HepG2 (cell line): ENCODE measurements around the gene DOK4. TPM values are rescaled to one million over a fixed set of nuclear protein-coding genes. Genes with fewer than 3 reads are reported as not detected.

Experiments used
- ARNT ChIP-seq: fragments of 450-650 bp; IDR thresholded peaks from 2 replicates; pipeline ENCODE4 v1.6.1; 2017
- ATF3 ChIP-seq: sonication (generic); formaldehyde crosslinking; IDR thresholded peaks from 2 replicates; pipeline ENCODE4 v1.4.0; 2020; ENCODE audit warnings: missing genetic modification reagents
- E2F5 ChIP-seq: sonication (generic); formaldehyde crosslinking; conservative IDR thresholded peaks from 2 replicates; pipeline ENCODE4 v1.4.0; 2020; ENCODE audit warnings: missing genetic modification reagents
- ESRRA ChIP-seq: sonication (generic); formaldehyde crosslinking; IDR thresholded peaks from 2 replicates; pipeline ENCODE4 v1.5.1; 2020; ENCODE audit warnings: mild to moderate bottlenecking, low read depth, missing genetic modification reagents
- KDM4B ChIP-seq: sonication (generic); formaldehyde crosslinking; IDR thresholded peaks from 2 replicates; pipeline ENCODE4 v1.4.0; 2020; ENCODE audit warnings: missing genetic modification reagents
- NFYB ChIP-seq: sonication (generic); formaldehyde crosslinking; IDR thresholded peaks from 2 replicates; pipeline ENCODE4 v1.4.0; 2020; ENCODE audit warnings: missing genetic modification reagents
- NR2F2 ChIP-seq: IDR thresholded peaks from 2 replicates; pipeline ENCODE4 v1.6.1; 2012; ENCODE audit warnings: low read depth, inconsistent platforms, borderline replicate concordance
- PRDM10 ChIP-seq: sonication (generic); formaldehyde crosslinking; IDR thresholded peaks from 2 replicates; pipeline ENCODE4 v1.4.0; 2020; ENCODE audit warnings: low read depth, missing genetic modification reagents
- SIX4 ChIP-seq: sonication (generic); formaldehyde crosslinking; IDR thresholded peaks from 2 replicates; pipeline ENCODE4 v1.4.0; 2020; ENCODE audit warnings: missing genetic modification reagents
- SP140L ChIP-seq: sonication (generic); formaldehyde crosslinking; IDR thresholded peaks from 2 replicates; pipeline ENCODE4 v1.4.0; 2020; ENCODE audit warnings: missing genetic modification reagents, borderline replicate concordance
- SRY ChIP-seq: sonication (generic); formaldehyde crosslinking; IDR thresholded peaks from 2 replicates; pipeline ENCODE4 v1.8.0; 2022; ENCODE audit warnings: mild to moderate bottlenecking, missing genetic modification reagents
- THAP8 ChIP-seq: sonication (generic); formaldehyde crosslinking; IDR thresholded peaks from 2 replicates; pipeline ENCODE4 v1.5.1; 2020; ENCODE audit warnings: missing genetic modification reagents, mild to moderate bottlenecking, borderline replicate concordance
- TIGD3 ChIP-seq: sonication (generic); formaldehyde crosslinking; IDR thresholded peaks from 2 replicates; pipeline ENCODE4 v1.5.1; 2020; ENCODE audit warnings: mild to moderate bottlenecking, missing genetic modification reagents, borderline replicate concordance
- ZMAT5 ChIP-seq: sonication (generic); formaldehyde crosslinking; IDR thresholded peaks from 2 replicates; pipeline ENCODE4 v1.5.0; 2020; ENCODE audit warnings: mild to moderate bottlenecking, low read depth, missing genetic modification reagents, borderline replicate concordance
- ZNF224 ChIP-seq: sonication (generic); formaldehyde crosslinking; IDR thresholded peaks from 2 replicates; pipeline ENCODE4 v1.5.0; 2020; ENCODE audit warnings: mild to moderate bottlenecking, missing genetic modification reagents
- ZNF30 ChIP-seq: sonication (generic); formaldehyde crosslinking; IDR thresholded peaks from 2 replicates; pipeline ENCODE4 v1.5.0; 2020; ENCODE audit warnings: mild to moderate bottlenecking, missing genetic modification reagents
- ZNF33B ChIP-seq: sonication (generic); formaldehyde crosslinking; IDR thresholded peaks from 2 replicates; pipeline ENCODE4 v1.5.1; 2020; ENCODE audit warnings: mild to moderate bottlenecking, missing genetic modification reagents
- ZNF678 ChIP-seq: sonication (generic); formaldehyde crosslinking; IDR thresholded peaks from 2 replicates; pipeline ENCODE4 v1.4.0; 2020; ENCODE audit warnings: mild to moderate bottlenecking, missing genetic modification reagents
- ZNF850 ChIP-seq: sonication (generic); formaldehyde crosslinking; conservative IDR thresholded peaks from 2 replicates; pipeline ENCODE4 v1.9.0; 2021; ENCODE audit warnings: mild to moderate bottlenecking, missing genetic modification reagents
- ZXDC ChIP-seq: sonication (generic); formaldehyde crosslinking; IDR thresholded peaks from 2 replicates; pipeline ENCODE4 v1.5.0; 2020; ENCODE audit warnings: mild to moderate bottlenecking, missing genetic modification reagents
- polyA plus RNA-seq, 8 experiments: library from polyadenylated mRNA; depleted of rRNA in 3 of 8; stranded (reverse) in 7 of 8; unstranded in 1 of 8; fragments of >200 nt; fragmentation: Illumina TruSeq in 4 of 8; extraction: Trizol in 4 of 8; gene quantifications; 2 replicates each; pipeline versions ENCODE4 v1.2.1 to v1.2.3, GENCODE V29; 2011 to 2016; ENCODE audit warnings: low read depth in 4 of 8, missing spikeins in 1 of 8, mixed read lengths in 1 of 8; ENCODE audit not compliant: insufficient read depth in 1 of 8
- total RNA-seq, 5 experiments: library from RNA; depleted of rRNA; stranded (reverse); fragments of >200 nt; fragmentation: Illumina TruSeq; extraction: Trizol; gene quantifications; 2 replicates each; pipeline ENCODE4 v1.2.3, GENCODE V29; 2016; ENCODE audit warnings: low read depth in 1 of 5

The DOK4 gene
- total and polyA plus RNA-seq, 2 of the 13 experiments (the other 11 are each of a cell fraction or from before 2014, with no cell fraction given), result 52.7 to 70.0 TPM

- TF ChIP-seq ZXDC (CRISPR knock-in tag), result no peak
- peak; percentile 72 for TF ChIP-seq PRDM10 (CRISPR knock-in tag)
- TF ChIP-seq E2F5 (CRISPR knock-in tag), result no peak
- TF ChIP-seq SP140L, result no peak
- no peak for TF ChIP-seq NFYB
- peak; percentile 50; the same call in 1 of the 2 replicates for TF ChIP-seq ATF3 (CRISPR knock-in tag)
- TF ChIP-seq ZNF224 (CRISPR knock-in tag), result no peak
- peak; percentile 99 for TF ChIP-seq ESRRA (CRISPR knock-in tag)
- no peak for TF ChIP-seq ARNT
- TF ChIP-seq ZNF33B (CRISPR knock-in tag), result no peak
- no peak for TF ChIP-seq ZNF850
- TF ChIP-seq ZNF678, result no peak
- TF ChIP-seq TIGD3, result no peak
- no peak for TF ChIP-seq SIX4 (CRISPR knock-in tag)
- TF ChIP-seq ZNF30 (CRISPR knock-in tag), result no peak
- TF ChIP-seq ZMAT5 (CRISPR knock-in tag), result no peak
- TF ChIP-seq SRY, result no peak
- TF ChIP-seq NR2F2, result peak; percentile 98
- TF ChIP-seq THAP8 (CRISPR knock-in tag), result no peak
- TF ChIP-seq KDM4B (CRISPR knock-in tag), result 0 out of 2 replicates have a peak, but pooled peaks have one; percentile 58
These were observed 3.3 kb downstream of the DOK4 start (continued) for GRCh38 chr16:57482845-57483545.
